SJSA1 (cell line): ENCODE results near the gene EPB41L5. TPM values are rescaled to one million over a fixed set of nuclear protein-coding genes. Genes with fewer than 3 reads are reported as not detected.
"Not testable (repeated sequence)": the region's sequence is repeated elsewhere in the genome, so short reads cannot be mapped to it uniquely, and the experiment has no call there.

Source experiments
- DNase-seq, 2 experiments: peaks; one replicate each; pipeline ENCODE4 v3.0.0-alpha.2; 2015 to 2020; ENCODE audit warnings: low spot score in 2 of 2, low read depth in 1 of 2
- H3K27ac ChIP-seq: fragments of 250-450 bp; sonication (Bioruptor Pico); 2 replicates; pipeline ENCODE4 v1.5.1; 2020; ENCODE audit warnings: mild to moderate bottlenecking, moderate library complexity
- H3K27me3 ChIP-seq: fragments of 250-450 bp; sonication (Bioruptor Pico); replicated peaks from 2 replicates; pipeline ENCODE4 v1.5.1; 2020; ENCODE audit warnings: mild to moderate bottlenecking, moderate library complexity
- H3K36me3 ChIP-seq: fragments of 250-450 bp; sonication (Bioruptor Pico); 2 replicates; pipeline ENCODE4 v1.5.1; 2020; ENCODE audit warnings: mild to moderate bottlenecking
- H3K4me1 ChIP-seq: fragments of 250-450 bp; sonication (Bioruptor Pico); replicated peaks from 2 replicates; pipeline ENCODE4 v1.6.1; 2021; ENCODE audit warnings: mild to moderate bottlenecking
- H3K4me3 ChIP-seq: fragments of 250-450 bp; sonication (Bioruptor Pico); 2 replicates; pipeline ENCODE4 v1.5.1; 2020; ENCODE audit warnings: mild to moderate bottlenecking
- H3K9me3 ChIP-seq: fragments of 250-450 bp; sonication (Bioruptor Pico); replicated peaks from 2 replicates; pipeline ENCODE4 v1.5.1; 2020; ENCODE audit warnings: mild to moderate bottlenecking
- total RNA-seq: library from RNA; depleted of rRNA; stranded (reverse); fragments of >200 nt; shearing (Covaris generic); gene quantifications from 2 replicates; pipeline ENCODE4 v1.2.3, GENCODE V29; 2014

Gene EPB41L5
- total RNA-seq, 1 experiment from 2014 or later = 9.7 TPM

DNA sequence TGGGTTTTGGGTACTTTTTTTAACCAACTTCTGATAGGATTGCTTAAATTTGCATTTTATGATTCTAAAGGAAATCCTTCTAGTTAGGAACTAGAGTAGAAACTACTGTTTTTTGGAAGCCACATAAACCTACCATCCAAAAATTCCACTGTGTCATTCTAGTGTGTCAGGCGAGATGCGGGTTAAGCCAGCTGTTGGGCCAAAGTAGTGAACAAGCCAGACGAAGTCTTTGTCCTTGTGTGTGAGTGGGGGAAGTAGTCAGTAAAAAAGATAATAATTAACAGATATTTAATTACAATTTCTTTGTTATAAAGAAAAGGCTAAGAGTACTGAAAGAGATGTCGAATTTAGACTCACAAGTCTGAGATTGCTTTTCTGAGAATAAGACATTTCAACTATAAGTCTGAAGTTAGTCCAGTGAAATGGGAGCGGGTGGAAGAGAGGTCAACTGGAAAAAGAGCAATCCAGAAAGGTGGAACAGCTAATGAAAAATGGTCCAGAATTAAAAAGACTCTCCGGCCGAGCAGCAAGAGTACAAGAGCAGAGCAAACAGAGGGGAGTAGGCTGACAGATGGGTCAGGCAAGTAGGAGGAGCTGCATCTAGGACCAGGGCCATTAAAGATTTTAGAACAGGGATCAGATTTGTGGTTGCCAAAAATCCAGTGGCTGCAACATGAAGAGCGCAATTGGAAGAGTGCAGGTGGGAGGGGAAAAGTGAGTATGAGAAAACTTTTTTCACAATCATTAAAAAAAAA is 1.5 kb downstream of the EPB41L5 start:
- Histone ChIP-seq H3K36me3 (peaks cover 4% of the 10 kb centered on the region; the same call in 1 of the 2 replicates), H3K27ac (no peak overlapping the region), H3K9me3 (no peaks in the 10 kb centered on the region), H3K4me3 (no peak overlapping the region), H3K4me1 (peaks cover 3% of the 10 kb centered on the region; the same call in 1 of the 2 replicates), H3K27me3 (no peaks in the 10 kb centered on the region)
- no peak for DNase-seq

GRCh38 chr2:120016800-120017199 is 3.9 kb downstream of the EPB41L5 start:
- Histone ChIP-seq H3K27ac (no peak overlapping the region), H3K36me3 (peaks cover 4% of the 10 kb centered on the region; the same call in 1 of the 2 replicates), H3K27me3 (no peaks in the 10 kb centered on the region), H3K9me3 (no peaks in the 10 kb centered on the region), H3K4me3 (no peak overlapping the region), H3K4me1 (peaks cover 3% of the 10 kb centered on the region; the same call in 1 of the 2 replicates)
- no peak for DNase-seq

- Histone ChIP-seq H3K27ac (no peak overlapping the region), H3K27me3 (no peaks in the 10 kb centered on the region), H3K4me1 (peaks cover 2% of the 10 kb centered on the region; the same call in 1 of the 2 replicates), H3K4me3 (no peak overlapping the region), H3K9me3 (no peaks in the 10 kb centered on the region), H3K36me3 (peaks cover 4% of the 10 kb centered on the region; the same call in 1 of the 2 replicates)
- DNase-seq = no peak
Observed at GRCh38 chr2:120017201-120017600, 4.3 kb downstream of the EPB41L5 start.

- no peaks in the 10 kb centered on the region for H3K36me3 ChIP-seq
- DNase-seq = no peak
- H3K27ac ChIP-seq = no peak overlapping the region
- no peaks in the 10 kb centered on the region for H3K4me1 ChIP-seq
- H3K9me3 ChIP-seq = no peaks in the 10 kb centered on the region
- no peak overlapping the region for H3K4me3 ChIP-seq
- no peaks in the 10 kb centered on the region for H3K27me3 ChIP-seq
Observed at GRCh38 chr2:120018549-120018948, 5.7 kb downstream of the EPB41L5 start.

DNA sequence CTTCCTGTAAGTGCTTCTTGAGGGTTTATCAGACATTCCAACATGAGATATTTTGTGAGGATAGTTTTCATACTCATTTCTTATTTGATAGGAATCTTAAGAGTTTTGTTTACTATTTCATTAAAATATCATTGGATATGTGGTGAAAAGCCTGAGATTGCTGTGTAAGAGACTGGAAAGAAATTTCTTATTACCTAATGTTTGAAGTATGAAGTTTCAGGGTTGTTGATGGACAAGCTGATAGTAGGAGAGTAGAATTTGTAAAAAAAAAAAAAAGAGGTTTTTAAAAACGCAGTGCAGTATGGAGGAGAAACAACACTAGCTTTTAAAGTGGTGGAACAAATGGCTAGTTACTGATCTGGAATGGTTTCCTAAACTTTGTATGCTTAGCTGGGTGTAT is 7.7 kb downstream of the EPB41L5 start:
- H3K4me3 ChIP-seq = no peak overlapping the region
- no peaks in the 10 kb centered on the region for H3K36me3 ChIP-seq
- DNase-seq = no peak
- H3K27me3 ChIP-seq = no peaks in the 10 kb centered on the region
- H3K9me3 ChIP-seq = peaks cover 6% of the 10 kb centered on the region
- H3K27ac ChIP-seq = no peak overlapping the region
- H3K4me1 ChIP-seq = no peaks in the 10 kb centered on the region

- not testable (repeated sequence) for H3K27me3 ChIP-seq, H3K4me3 ChIP-seq, DNase-seq, H3K27ac ChIP-seq, H3K36me3 ChIP-seq, H3K4me1 ChIP-seq, H3K9me3 ChIP-seq
Observed at GRCh38 chr2:120022505-120022904, 9.6 kb downstream of the EPB41L5 start.

DNA sequence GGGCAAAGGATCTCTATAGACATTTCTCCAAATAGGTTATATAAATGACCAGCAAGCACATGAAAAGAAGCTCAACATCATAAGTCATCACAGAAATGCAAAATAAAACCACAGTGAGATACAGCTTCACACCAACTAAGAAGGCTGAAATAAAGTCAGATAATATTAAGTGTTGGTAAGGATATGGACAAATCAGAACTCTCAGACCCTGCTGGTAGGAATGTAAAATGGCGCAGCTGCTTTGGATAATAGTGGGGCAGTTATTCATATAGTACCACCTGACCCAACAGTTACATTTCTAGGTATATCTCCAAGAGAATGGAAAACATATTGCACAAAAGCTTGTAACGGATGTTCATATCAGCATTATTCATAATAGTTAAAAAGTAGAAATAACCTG is 14.0 kb downstream of the EPB41L5 start:
- peaks cover 6% of the 10 kb centered on the region for H3K9me3 ChIP-seq
- no peaks in the 10 kb centered on the region for H3K36me3 ChIP-seq
- H3K4me1 ChIP-seq = no peaks in the 10 kb centered on the region
- no peaks in the 10 kb centered on the region for H3K27me3 ChIP-seq
- H3K4me3 ChIP-seq = no peak overlapping the region
- no peak overlapping the region for H3K27ac ChIP-seq
- no peak for DNase-seq

- H3K4me3 ChIP-seq = no peak overlapping the region
- peaks cover 6% of the 10 kb centered on the region for H3K9me3 ChIP-seq
- no peak for DNase-seq
- no peaks in the 10 kb centered on the region for H3K27me3 ChIP-seq
- H3K27ac ChIP-seq = no peak overlapping the region
- no peaks in the 10 kb centered on the region for H3K36me3 ChIP-seq
- no peaks in the 10 kb centered on the region for H3K4me1 ChIP-seq
Observed at GRCh38 chr2:120028795-120029194, 15.9 kb downstream of the EPB41L5 start.

DNA sequence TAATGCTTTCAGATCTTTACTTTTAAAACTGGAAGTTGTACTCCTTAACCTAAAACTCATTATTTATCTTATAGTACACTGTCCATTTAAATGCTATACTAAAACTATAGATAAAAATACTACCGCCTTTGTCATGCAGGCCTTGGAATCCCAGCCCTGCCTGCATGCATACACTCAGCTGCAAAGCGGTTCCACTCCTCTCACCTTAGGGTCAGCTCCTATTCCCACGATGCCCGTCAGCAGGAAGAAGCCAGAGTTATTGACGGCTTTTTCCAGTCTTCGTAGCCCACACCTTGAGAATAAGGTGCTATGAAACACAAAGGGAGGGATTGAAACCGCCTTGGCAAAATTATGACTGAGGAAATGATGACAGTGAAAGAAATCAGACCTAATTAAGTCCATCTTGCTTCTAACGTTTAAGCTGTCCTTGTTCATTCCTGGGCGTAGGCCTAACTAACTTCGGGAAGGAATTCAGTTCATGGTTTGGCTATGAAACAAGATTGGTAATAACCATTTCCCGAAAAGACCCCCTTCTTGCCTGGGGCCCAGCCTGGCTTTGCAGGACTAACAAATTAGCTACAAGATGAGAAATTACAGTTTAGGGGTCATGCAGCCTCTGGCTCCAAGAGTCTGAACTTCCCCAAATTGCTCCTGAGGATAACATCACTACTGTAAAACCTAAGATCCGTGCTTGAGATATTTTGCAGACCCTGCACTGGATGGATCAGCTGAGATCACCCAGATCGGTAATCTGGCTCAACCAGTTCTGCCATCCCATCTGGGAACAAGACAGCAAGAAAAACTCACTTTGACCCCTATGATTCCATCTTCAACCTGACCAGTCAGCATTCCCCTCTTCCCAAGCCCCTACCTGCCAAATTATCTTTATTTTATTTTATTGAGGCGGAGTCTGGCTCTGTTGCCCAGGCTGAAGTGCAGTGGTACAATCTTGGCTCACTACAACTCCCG is 17.1 kb downstream of the EPB41L5 start:
- Histone ChIP-seq H3K27me3 (no peaks in the 10 kb centered on the region), H3K9me3 (peaks cover 3% of the 10 kb centered on the region), H3K36me3 (no peaks in the 10 kb centered on the region), H3K27ac (no peak overlapping the region), H3K4me1 (no peaks in the 10 kb centered on the region), H3K4me3 (no peak overlapping the region)
- no peak for DNase-seq

GRCh38 chr2:120032297-120032696 is 19.4 kb downstream of the EPB41L5 start:
- Histone ChIP-seq H3K9me3 (no peaks in the 10 kb centered on the region), H3K4me1 (no peaks in the 10 kb centered on the region)

GRCh38 chr2:120034027-120034426 is 21.1 kb downstream of the EPB41L5 start:
- H3K4me1 ChIP-seq = no peaks in the 10 kb centered on the region
- no peak overlapping the region for H3K4me3 ChIP-seq
- H3K36me3 ChIP-seq = no peaks in the 10 kb centered on the region
- DNase-seq = no peak
- H3K27me3 ChIP-seq = no peaks in the 10 kb centered on the region
- no peak overlapping the region for H3K27ac ChIP-seq
- H3K9me3 ChIP-seq = no peaks in the 10 kb centered on the region

More at GRCh38 chr2:120032297-120032696, 19.4 kb downstream of the EPB41L5 start:
- no peak for DNase-seq
- Histone ChIP-seq H3K36me3 (no peaks in the 10 kb centered on the region), H3K27me3 (no peaks in the 10 kb centered on the region), H3K4me3 (no peak overlapping the region), H3K27ac (no peak overlapping the region)

GRCh38 chr2:120034621-120035020 is 21.7 kb downstream of the EPB41L5 start:
- no peak overlapping the region for H3K27ac ChIP-seq
- H3K9me3 ChIP-seq = no peaks in the 10 kb centered on the region
- no peak for DNase-seq
- no peak overlapping the region for H3K4me3 ChIP-seq
- H3K36me3 ChIP-seq = no peaks in the 10 kb centered on the region
- no peaks in the 10 kb centered on the region for H3K4me1 ChIP-seq
- H3K27me3 ChIP-seq = no peaks in the 10 kb centered on the region

GRCh38 chr2:120036145-120036544 is 23.3 kb downstream of the EPB41L5 start:
- H3K4me1 ChIP-seq = no peaks in the 10 kb centered on the region
- no peak overlapping the region for H3K27ac ChIP-seq
- H3K9me3 ChIP-seq = no peaks in the 10 kb centered on the region

DNA sequence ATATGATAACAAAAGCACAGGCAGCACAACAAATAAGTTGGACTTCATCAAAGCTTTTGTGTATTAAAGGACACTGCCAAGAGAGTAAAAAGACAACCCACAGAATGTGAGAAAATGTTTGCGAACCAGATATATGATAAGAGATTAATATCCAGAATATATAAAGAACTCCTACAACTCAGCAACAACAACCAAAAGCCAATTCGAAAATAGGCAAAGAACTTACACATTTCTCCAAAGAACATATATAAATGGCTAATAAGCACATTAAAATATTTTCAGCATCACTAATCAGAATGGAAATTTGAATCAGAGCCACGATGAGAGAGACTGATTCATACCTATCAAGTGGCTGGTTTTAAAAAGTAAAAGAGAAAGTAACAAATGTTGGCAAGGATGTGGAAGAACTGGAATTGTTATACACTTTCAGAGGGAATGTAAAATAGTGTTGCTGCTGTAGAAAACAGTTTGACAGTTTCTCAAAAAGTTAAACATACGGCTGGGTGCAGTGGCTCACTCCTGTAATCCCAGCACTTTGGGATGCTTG is 25.2 kb downstream of the EPB41L5 start:
- no peak for DNase-seq
- Histone ChIP-seq H3K36me3 (no peaks in the 10 kb centered on the region), H3K4me3 (no peak overlapping the region), H3K9me3 (no peaks in the 10 kb centered on the region), H3K27me3 (no peaks in the 10 kb centered on the region), H3K4me1 (no peaks in the 10 kb centered on the region), H3K27ac (no peak overlapping the region)

More at GRCh38 chr2:120036145-120036544, 23.3 kb downstream of the EPB41L5 start:
- Histone ChIP-seq H3K36me3 (no peaks in the 10 kb centered on the region), H3K27me3 (no peaks in the 10 kb centered on the region), H3K4me3 (no peak overlapping the region)
- DNase-seq = no peak
